Stimulated activated naive CD8-positive, alpha-beta T cell treated with anti-CD3 and anti-CD28 coated beads, Interleukin-15, Interleukin-2, amounts not matched to agents 100 U/mL and 50 U/mL, for 24 hours (primary cell): ENCODE results near the gene LIPC.
A peak's percentile ranks its signal among the peaks of the same experiment; 100 is the strongest.

Source experiments
- ATAC-seq: fragments of 150-1000 bp; cut with Tn5 transposase; one replicate; pipeline ENCODE4 v1.10.0; 2021
- DNase-seq: peaks from one replicate; pipeline ENCODE4 v3.0.0; 2021

The LIPC gene

GRCh38 chr15:58475573-58476524, 44.1 kb downstream of the LIPC start:
- ATAC-seq (no peak), DNase-seq (no peak)

GRCh38 chr15:58476525-58477162, 44.9 kb downstream of the LIPC start:
- DNase-seq (no peak), ATAC-seq (no peak)

- DNase-seq, result no peak
- peak; percentile 10 for ATAC-seq
Measured at GRCh38 chr15:58477170-58477569, 45.4 kb downstream of the LIPC start.

- ATAC-seq, result no peak
Measured at GRCh38 chr15:58478035-58478434, 46.2 kb downstream of the LIPC start.

GRCh38 chr15:58478579-58478978, 46.8 kb downstream of the LIPC start:
- ATAC-seq, result no peak
- DNase-seq, result no peak

More at GRCh38 chr15:58478035-58478434, 46.2 kb downstream of the LIPC start:
- DNase-seq, result no peak

GRCh38 chr15:58479941-58480340, 48.1 kb downstream of the LIPC start:
- no peak for ATAC-seq
- DNase-seq, result no peak

DNA sequence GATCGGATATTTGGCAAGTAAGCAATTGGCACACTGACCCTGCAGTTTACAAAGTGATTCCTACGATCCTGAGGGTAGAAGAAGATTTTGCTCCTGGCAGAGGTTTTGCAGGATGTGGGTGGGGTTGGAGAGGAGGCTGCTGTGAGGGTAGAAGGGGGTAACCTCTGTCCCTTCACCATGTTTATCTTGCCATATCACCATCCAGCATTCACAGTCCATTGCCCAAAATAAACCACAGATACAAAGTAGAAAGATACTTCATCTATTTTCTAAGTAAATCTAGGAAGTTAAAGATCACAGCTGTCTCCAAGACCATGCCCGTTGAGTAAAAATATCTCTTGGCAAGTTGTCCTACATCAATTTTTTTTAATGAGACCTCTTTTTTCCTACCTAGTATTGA, 51.6 kb downstream of the LIPC start:
- DNase-seq (no peak), ATAC-seq (no peak)

GRCh38 chr15:58484791-58485600, 53.2 kb downstream of the LIPC start:
- no peak for DNase-seq
- ATAC-seq, result peak; percentile 51

DNA sequence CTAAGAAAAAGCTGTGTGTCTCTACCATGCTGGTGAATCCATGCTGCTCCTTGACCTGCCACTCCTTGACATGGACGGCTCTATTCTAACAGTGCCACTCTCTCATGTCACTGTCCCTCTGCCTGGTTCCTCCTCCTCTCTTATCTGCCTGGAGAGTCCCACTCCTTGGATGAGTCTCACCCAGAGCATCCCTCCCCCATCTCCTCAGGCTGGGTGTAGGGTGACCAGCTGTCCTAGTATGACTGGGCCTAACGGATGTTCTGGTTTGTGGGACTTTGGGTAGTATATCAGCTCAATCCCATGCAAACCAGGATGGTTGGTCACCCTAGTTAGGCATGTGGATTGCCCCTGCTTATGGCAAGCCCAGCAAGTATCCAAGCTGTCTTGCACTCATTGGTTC, 54.3 kb downstream of the LIPC start:
- DNase-seq, result no peak
- peak; percentile 34 for ATAC-seq

DNA sequence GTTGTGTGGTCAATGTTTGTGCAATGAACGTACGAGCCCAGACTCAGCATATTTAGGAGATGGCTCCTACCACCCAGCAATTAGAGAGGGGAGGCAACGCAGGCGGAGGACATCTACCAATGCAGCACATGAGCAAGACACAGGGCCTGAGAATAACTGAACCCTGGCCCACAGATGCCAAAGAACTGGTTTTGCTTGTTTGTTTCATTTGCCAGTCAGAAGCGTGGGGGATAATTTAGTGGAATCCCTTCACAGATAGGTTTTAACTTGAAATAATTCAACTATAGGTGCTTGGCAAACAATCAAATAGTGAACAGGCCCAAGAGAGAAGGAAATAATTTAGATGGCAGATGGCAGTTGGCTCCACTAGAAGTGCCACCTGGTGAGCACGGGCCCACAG, 54.8 kb downstream of the LIPC start:
- DNase-seq (no peak), ATAC-seq (no peak)

DNA sequence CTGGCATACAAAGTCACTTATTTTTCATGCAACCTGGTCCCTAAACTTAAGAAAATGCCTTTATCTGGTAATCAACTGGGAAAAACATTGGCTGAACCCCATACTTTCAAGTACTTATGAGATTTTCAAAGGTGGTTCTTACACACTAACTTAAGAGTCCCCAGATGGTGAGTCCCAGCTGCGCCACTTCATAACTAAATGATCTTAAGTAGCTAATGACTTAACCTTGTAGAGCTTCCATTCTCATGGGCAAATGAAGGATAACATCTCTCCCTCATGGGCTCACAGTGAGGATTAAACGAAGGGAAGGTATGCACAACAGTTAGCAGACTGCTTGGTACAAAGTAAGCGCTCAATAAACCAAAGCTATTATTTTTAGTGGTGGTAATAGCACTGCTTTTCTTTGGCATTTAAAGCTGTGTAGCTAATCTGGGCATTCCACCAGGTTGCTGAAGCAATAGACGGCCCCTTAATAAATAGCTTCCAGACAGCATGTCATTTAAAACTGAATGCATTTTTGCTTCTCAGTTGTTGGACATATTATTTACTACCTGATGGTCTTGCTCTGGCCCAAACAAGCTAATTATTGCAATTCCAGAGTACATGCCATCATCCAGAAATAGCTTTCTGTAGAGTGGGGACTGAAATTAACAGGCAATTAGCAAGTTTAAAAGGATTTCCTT, 55.4 kb downstream of the LIPC start:
- no peak for DNase-seq
- no peak for ATAC-seq

- no peak for ATAC-seq
- no peak for DNase-seq
Measured at GRCh38 chr15:58487724-58488120, 55.9 kb downstream of the LIPC start.

- no peak for ATAC-seq
- no peak for DNase-seq
Measured at GRCh38 chr15:58489289-58490085, 57.7 kb downstream of the LIPC start.

DNA sequence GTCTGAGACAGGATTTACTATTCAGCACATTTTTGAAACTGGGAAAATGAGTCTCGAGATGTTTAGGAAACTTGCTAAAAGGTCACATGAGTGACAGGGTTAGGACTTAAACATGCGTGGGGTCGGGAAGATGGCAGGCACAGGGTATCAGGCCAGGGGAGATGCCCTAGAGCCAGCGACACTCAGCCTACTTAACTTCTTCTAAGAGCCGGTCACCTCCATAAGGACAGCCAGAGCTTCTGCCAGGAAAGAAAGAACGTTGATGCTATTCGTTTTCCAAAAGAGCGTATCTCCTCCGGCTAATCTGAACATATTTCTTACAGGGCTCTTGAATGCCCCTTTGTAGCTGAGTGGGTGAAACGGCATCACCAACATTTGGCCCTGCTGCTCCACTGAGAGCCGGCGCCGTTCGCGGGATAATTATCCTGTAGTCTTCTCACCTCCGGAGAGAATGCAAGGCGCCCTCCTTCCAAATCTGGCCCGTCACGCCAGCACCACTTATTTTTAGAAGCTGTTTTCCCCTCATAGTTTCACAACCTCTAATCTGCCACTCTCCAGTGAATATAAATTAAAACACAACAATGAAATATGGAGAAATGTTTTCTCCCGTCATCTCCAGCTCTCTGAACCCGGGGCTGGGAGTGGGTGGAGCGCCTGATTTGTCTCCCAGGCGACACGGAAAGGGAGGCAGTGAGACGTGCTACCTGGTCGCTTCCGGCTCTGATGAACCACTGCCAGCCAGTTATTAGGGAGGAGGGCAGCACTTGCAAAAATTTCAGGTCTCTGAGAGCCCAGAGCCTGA, 58.5 kb downstream of the LIPC start:
- no peak for ATAC-seq
- no peak for DNase-seq

DNA sequence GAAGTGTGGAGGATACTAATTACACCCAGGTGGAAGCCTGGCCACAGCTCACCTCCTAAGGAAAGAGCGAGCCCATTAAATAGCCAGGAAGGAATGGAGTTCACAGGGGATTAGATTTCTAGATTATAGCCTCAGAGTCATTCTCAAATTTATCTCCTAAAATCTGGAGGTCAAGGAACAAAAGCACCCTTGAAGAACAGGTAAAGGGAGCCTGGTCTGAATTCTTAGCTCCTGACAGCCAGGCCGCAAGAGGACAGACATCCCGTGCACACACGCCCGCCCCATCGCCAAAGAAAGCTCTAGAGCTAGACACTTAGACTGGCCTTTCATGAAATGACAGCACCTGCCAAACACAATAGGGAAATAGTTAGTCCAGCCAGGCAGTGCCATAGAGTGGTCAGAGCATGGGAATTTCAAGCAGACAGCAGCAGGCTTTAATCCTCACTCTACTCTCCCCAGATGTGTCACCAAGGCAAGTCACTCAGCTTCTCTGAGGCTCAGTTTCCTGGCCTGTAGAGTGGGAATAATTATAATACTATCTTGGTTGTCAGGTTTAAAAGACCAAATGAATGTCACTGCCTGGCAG, 59.2 kb downstream of the LIPC start:
- no peak for ATAC-seq
- DNase-seq, result no peak

GRCh38 chr15:58491499-58492202, 59.9 kb downstream of the LIPC start:
- DNase-seq (no peak), ATAC-seq (no peak)

- DNase-seq (no peak), ATAC-seq (no peak)
Measured at GRCh38 chr15:58492661-58493397, 61.0 kb downstream of the LIPC start.

GRCh38 chr15:58494567-58494966, 62.8 kb downstream of the LIPC start:
- ATAC-seq, result no peak
- no peak for DNase-seq
